Prostate gland (tissue), 2 donors: ENCODE results near the gene ZC3H15.

Experiments used
- POLR2A ChIP-seq: fragments of 450-650 bp; IDR thresholded peaks from one replicate; pipeline ENCODE4 v1.6.1; 2016; ENCODE audit warnings: antibody characterized with exemption, mild to moderate bottlenecking
- POLR2AphosphoS5 ChIP-seq: sonication (generic); formaldehyde crosslinking; IDR thresholded peaks from one replicate; pipeline ENCODE4 v1.6.1; 2017; ENCODE audit warnings: antibody characterized with exemption
- TF ChIP-seq, protein P1 (sequence below), 4 experiments: fragments of 200-600 bp in 2 of 4; fragments of 450-650 bp in 2 of 4; sonication (generic) in 2 of 4; IDR thresholded peaks; 1 replicate in 3 of 4; 2 replicates in 1 of 4; pipeline ENCODE4 v1.5.1; 2016 to 2019; ENCODE audit warnings: antibody characterized with exemption in 4 of 4, mild to moderate bottlenecking in 2 of 4, moderate library complexity in 2 of 4

DNA sequence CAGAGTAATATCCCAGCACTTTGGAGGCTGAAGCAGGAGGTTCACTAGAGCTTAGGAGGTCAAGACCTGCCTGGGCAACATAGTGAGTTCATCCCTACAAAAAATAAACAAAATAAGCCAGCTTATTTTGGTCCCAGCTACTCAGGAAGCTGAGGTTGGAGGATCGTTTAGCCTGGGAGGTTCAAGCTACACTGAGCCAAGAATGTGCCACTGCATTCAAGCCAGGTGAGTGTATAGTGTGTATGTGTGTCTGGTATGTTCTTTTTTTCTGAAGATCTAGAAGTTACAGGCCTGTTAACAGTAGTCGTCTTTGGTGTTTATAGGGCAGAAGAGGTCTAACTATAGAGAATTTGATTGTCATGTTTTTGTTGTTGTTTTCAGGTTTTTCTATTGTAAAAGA, 40.2 kb downstream of the ZC3H15 start:
- TF ChIP-seq, protein P1, sequence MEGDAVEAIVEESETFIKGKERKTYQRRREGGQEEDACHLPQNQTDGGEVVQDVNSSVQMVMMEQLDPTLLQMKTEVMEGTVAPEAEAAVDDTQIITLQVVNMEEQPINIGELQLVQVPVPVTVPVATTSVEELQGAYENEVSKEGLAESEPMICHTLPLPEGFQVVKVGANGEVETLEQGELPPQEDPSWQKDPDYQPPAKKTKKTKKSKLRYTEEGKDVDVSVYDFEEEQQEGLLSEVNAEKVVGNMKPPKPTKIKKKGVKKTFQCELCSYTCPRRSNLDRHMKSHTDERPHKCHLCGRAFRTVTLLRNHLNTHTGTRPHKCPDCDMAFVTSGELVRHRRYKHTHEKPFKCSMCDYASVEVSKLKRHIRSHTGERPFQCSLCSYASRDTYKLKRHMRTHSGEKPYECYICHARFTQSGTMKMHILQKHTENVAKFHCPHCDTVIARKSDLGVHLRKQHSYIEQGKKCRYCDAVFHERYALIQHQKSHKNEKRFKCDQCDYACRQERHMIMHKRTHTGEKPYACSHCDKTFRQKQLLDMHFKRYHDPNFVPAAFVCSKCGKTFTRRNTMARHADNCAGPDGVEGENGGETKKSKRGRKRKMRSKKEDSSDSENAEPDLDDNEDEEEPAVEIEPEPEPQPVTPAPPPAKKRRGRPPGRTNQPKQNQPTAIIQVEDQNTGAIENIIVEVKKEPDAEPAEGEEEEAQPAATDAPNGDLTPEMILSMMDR (IDR thresholded peaks at IDR 0.05) = no peak
- no peak for TF ChIP-seq POLR2AphosphoS5
- no peak for TF ChIP-seq POLR2A
